Kidney (tissue), 14 donors: ENCODE measurements around the gene EPYC. TPM values are rescaled to one million over a fixed set of nuclear protein-coding genes. Genes with fewer than 3 reads are reported as not detected.

ENCODE experiments used
- DNase-seq, 5 donors: peaks; one replicate each; pipeline ENCODE4 v3.0.0-alpha.2; 2013 to 2020
- FAIRE-seq: peaks from 2 replicates; lab custom pipeline; 2012; peaks lifted over from hg19 to GRCh38; lab: Jason Lieb, UNC
- H3K27ac ChIP-seq, 2 donors: one replicate each; pipeline ENCODE4 v1.7.0; 2013; ENCODE audit warnings: low read depth in 2 of 2, low read length in 2 of 2, inconsistent platforms in 1 of 2
- H3K27me3 ChIP-seq: one replicate; pipeline ENCODE4 v1.7.1; 2013; ENCODE audit warnings: low read length, inconsistent platforms; ENCODE audit not compliant: control insufficient read depth, insufficient read depth
- H3K36me3 ChIP-seq, 3 donors: one replicate each; pipeline versions ENCODE4 v1.7.0 to v1.7.1; 2013; ENCODE audit warnings: low read length in 3 of 3, control low read depth in 1 of 3, inconsistent platforms in 1 of 3; ENCODE audit not compliant: insufficient read depth in 3 of 3, control insufficient read depth in 2 of 3
- H3K4me1 ChIP-seq, 3 donors: one replicate each; pipeline versions ENCODE4 v1.7.0 to v1.7.1; 2013; ENCODE audit warnings: low read length in 3 of 3, inconsistent platforms in 1 of 3, low read depth in 1 of 3; ENCODE audit not compliant: control insufficient read depth in 2 of 3, insufficient read depth in 2 of 3
- H3K4me3 ChIP-seq, 3 donors: one replicate each; pipeline versions ENCODE4 v1.7.0 to v1.8.1; 2013; ENCODE audit warnings: low read length in 3 of 3, control low read depth in 1 of 3, inconsistent platforms in 1 of 3
- H3K9ac ChIP-seq, 3 donors: one replicate each; pipeline versions ENCODE4 v1.7.0 to v1.7.1; 2013; ENCODE audit warnings: low read length in 3 of 3, control low read depth in 1 of 3, inconsistent platforms in 1 of 3
- H3K9me3 ChIP-seq, 3 donors: one replicate each; pipeline versions ENCODE4 v1.7.0 to v1.7.1; 2013; ENCODE audit warnings: low read length in 3 of 3, control low read depth in 1 of 3, inconsistent platforms in 1 of 3; ENCODE audit not compliant: control insufficient read depth in 2 of 3, insufficient read depth in 1 of 3
- CTCF ChIP-seq: IDR thresholded peaks from 3 replicates; pipeline ENCODE4 v1.5.1; 2012; ENCODE audit warnings: mild to moderate bottlenecking, moderate library complexity, borderline replicate concordance; ENCODE audit not compliant: insufficient read depth; ENCODE audit errors: extremely low read depth
- intact Hi-C: fragments of 100-400 bp; cut with DNase I; formaldehyde crosslinking; loops from one replicate; pipeline ENCODE4 v1.11.1; 2022
- polyA plus RNA-seq: library from polyadenylated mRNA; stranded (reverse); fragments of 350-450 nt; fragmentation: Illumina TruSeq; extraction: RNeasy Lipid Tissue Mini Kit (QIAGEN cat#74804); gene quantifications from one replicate; pipeline ENCODE4 v1.2.3, GENCODE V29; 2014; ENCODE audit warnings: low read depth, low replicate concordance; ENCODE audit not compliant: insufficient read depth
- total RNA-seq: library from RNA; stranded (reverse); fragmentation: NEBNext Ultra II Directional; extraction: Animal tissue kit (Norgen Biotek cat#: 25700); gene quantifications from one replicate; pipeline ENCODE4 v1.2.1, GENCODE V29; 2021
- donor health status: control.
- donor health status: control.
- donor health status: control.
- donor health status: control.
- donor health status: control.
- donor health status: DM: yes; HTN: yes; CAD: no.
- donor health status: Normal renal cell carcinoma (clear cell type).

EPYC gene
- total and polyA plus RNA-seq, 2 donors from 2014 or later, result not detected

- H3K27me3 ChIP-seq, result no peaks in the 10 kb centered on the region
- H3K4me3 ChIP-seq, result no peak overlapping the region
- no peak for TF ChIP-seq CTCF
- H3K27ac ChIP-seq, result peak overlapping the region in 1 of 2 donors; percentile 41
- H3K4me1 ChIP-seq, result peaks cover 0 to 4% (median 0%) of the 10 kb centered on the region in 3 donors
- peak in 2 of 5 donors; percentile 26 to 61 for DNase-seq
- H3K9me3 ChIP-seq, result no peaks in the 10 kb centered on the region
- H3K36me3 ChIP-seq, result no peaks in the 10 kb centered on the region
- intact Hi-C loops, result no loop called here
- FAIRE-seq, result peak; percentile 82
- H3K9ac ChIP-seq, result no peak overlapping the region
Measured at GRCh38 chr12:90922145-90922627, 82.6 kb downstream of the EPYC start.

GRCh38 chr12:90921536-90921935, 83.2 kb downstream of the EPYC start:
- Histone ChIP-seq H3K9ac (no peak overlapping the region), H3K9me3 (no peaks in the 10 kb centered on the region), H3K4me1 (peaks cover 0 to 4% (median 0%) of the 10 kb centered on the region in 3 donors), H3K27ac (peak overlapping the region in 1 of 2 donors; percentile 15), H3K27me3 (no peaks in the 10 kb centered on the region), H3K36me3 (no peaks in the 10 kb centered on the region), H3K4me3 (no peak overlapping the region)
- no peak for FAIRE-seq
- TF ChIP-seq CTCF, result no peak
- DNase-seq, result peak in 1 of 5 donors; percentile 21
- intact Hi-C loops, result no loop called here

- intact Hi-C loops, result no loop called here
- FAIRE-seq, result no peak
- no peak overlapping the region for H3K9ac ChIP-seq
- no peak overlapping the region for H3K4me3 ChIP-seq
- no peaks in the 10 kb centered on the region for H3K9me3 ChIP-seq
- no peaks in the 10 kb centered on the region for H3K27me3 ChIP-seq
- no peak for DNase-seq
- no peak for TF ChIP-seq CTCF
- no peak overlapping the region for H3K27ac ChIP-seq
- peaks cover 0 to 4% (median 0%) of the 10 kb centered on the region in 3 donors for H3K4me1 ChIP-seq
- no peaks in the 10 kb centered on the region for H3K36me3 ChIP-seq
Measured at GRCh38 chr12:90920222-90920621, 84.5 kb downstream of the EPYC start.

GRCh38 chr12:90917431-90917830, 87.3 kb downstream of the EPYC start:
- intact Hi-C loops, result no loop called here
- no peak for FAIRE-seq
- Histone ChIP-seq H3K9me3 (no peaks in the 10 kb centered on the region), H3K27me3 (no peaks in the 10 kb centered on the region), H3K36me3 (no peaks in the 10 kb centered on the region), H3K4me3 (no peak overlapping the region), H3K27ac (no peak overlapping the region), H3K4me1 (peaks cover 0 to 4% (median 0%) of the 10 kb centered on the region in 3 donors), H3K9ac (no peak overlapping the region)
- DNase-seq, result peak in 2 of 5 donors; percentile 12 to 65
- no peak for TF ChIP-seq CTCF
